ENCODE data around the gene ZMYND19. TPM values are rescaled to one million over a fixed set of nuclear protein-coding genes. Genes with fewer than 3 reads are reported as not detected.
A peak's percentile ranks its signal among the peaks of the same experiment; 100 is the strongest.

Gene ZMYND19
- total and polyA plus RNA-seq, 8 donors = 9.4 to 40.6 (median 25.6) TPM

DNA sequence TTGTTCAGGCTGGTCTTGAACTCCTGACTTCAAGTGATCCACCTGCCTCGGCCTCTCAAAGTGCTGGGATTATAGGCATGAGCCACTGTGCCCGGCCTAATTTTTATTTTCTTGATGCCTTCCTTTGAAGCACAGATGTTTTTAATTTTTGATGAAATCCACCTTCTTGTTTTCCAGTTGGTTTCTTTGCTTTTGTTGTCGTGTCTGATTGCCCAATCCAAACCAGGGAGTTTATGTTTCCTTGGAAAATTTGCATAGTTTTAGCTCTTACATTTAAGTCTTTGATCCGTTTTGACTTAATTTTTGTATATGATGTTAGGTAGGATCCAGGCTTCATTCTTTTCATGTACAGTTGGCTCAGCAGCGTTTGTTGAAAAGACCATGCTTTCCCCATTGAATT, 43.7 kb upstream of the ZMYND19 start:
- Histone ChIP-seq H3K9me3 (no peaks in the 10 kb centered on the region), H3K4me1 (peaks cover 17 to 67% (median 47%) of the 10 kb centered on the region in 4 donors), H3K4me3 (no peak overlapping the region), H3K36me3 (no peaks in the 10 kb centered on the region), H3K27me3 (no peaks in the 10 kb centered on the region), H3K27ac (no peak overlapping the region)
- DNase-seq = no peak
- TF ChIP-seq POLR2AphosphoS5 (IDR thresholded peaks at IDR 0.05) = no peak
- TF ChIP-seq, protein P1, sequence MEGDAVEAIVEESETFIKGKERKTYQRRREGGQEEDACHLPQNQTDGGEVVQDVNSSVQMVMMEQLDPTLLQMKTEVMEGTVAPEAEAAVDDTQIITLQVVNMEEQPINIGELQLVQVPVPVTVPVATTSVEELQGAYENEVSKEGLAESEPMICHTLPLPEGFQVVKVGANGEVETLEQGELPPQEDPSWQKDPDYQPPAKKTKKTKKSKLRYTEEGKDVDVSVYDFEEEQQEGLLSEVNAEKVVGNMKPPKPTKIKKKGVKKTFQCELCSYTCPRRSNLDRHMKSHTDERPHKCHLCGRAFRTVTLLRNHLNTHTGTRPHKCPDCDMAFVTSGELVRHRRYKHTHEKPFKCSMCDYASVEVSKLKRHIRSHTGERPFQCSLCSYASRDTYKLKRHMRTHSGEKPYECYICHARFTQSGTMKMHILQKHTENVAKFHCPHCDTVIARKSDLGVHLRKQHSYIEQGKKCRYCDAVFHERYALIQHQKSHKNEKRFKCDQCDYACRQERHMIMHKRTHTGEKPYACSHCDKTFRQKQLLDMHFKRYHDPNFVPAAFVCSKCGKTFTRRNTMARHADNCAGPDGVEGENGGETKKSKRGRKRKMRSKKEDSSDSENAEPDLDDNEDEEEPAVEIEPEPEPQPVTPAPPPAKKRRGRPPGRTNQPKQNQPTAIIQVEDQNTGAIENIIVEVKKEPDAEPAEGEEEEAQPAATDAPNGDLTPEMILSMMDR (IDR thresholded peaks at IDR 0.05) = no peak
- TF ChIP-seq POLR2A (IDR thresholded peaks at IDR 0.05) = no peak
- TF ChIP-seq EP300 (IDR thresholded peaks at IDR 0.05) = no peak
- 83 to 92% (median 90%) methylated on average over 5 of the region's 5 CpGs for WGBS, 5 donors
- intact Hi-C loops (cut with DNase I; ENCODE audit: low total_unique reads) = no loop called here

DNA sequence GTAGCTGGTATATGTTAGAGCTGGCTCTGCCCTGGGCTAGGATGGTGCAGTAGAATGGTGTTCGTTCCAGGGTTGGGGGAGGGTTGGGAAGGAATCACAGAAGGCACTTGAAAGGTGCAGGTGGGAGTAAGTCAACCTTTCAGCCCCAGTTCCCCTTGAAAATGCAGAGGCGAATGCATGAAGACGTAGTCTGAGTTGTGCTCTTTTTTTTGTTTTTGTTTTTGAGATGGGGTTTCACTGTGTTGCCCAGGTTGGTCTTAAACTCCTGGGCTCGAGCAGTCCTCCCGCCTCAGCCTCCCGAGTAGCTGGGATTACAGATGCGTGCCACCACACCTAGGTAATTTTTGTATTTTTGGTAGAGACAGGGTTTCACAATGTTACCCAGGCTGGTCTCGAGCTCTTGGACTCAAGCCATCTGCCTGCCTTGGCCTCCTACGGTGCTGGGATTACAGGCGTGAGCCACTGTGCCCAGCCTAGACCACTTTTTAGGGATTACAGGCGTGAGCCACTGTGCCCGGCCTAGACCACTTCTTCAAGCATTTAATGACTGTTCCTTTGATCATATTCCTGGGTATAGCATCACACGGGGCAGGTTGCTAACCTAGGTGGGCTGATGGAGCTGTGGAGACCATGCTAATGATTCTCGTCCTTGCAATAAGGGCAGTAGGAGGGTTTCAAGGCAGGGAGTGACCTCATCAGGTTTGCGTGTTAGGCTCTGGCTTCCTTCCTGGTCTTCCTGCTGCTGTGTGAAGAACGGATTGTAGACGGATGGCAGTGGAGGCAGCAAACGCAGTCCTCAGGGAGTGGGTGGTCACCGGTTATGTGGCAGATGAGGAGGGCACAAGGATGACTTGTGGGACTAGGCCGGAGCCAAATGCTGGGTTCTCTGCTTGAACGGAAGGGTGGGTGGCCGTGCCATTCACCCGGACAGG, 42.2 kb upstream of the ZMYND19 start:
- peaks cover 17 to 70% (median 50%) of the 10 kb centered on the region in 4 donors for H3K4me1 ChIP-seq
- TF ChIP-seq POLR2A (IDR thresholded peaks at IDR 0.05) (no peak), POLR2AphosphoS5 (IDR thresholded peaks at IDR 0.05) (no peak), EP300 (IDR thresholded peaks at IDR 0.05) (no peak)
- TF ChIP-seq, protein P1 (IDR thresholded peaks at IDR 0.05) = no peak
- H3K27me3 ChIP-seq = no peaks in the 10 kb centered on the region
- DNase-seq = no peak
- no peaks in the 10 kb centered on the region for H3K36me3 ChIP-seq
- H3K4me3 ChIP-seq = no peak overlapping the region
- intact Hi-C loops (cut with DNase I; ENCODE audit: low total_unique reads) = no loop called here
- H3K9me3 ChIP-seq = no peaks in the 10 kb centered on the region
- WGBS, 5 donors = 71 to 79% (median 76%) methylated on average over 23 of the region's 23 CpGs
- peak overlapping the region in 2 of 5 donors; percentile 20 to 25 for H3K27ac ChIP-seq

DNA sequence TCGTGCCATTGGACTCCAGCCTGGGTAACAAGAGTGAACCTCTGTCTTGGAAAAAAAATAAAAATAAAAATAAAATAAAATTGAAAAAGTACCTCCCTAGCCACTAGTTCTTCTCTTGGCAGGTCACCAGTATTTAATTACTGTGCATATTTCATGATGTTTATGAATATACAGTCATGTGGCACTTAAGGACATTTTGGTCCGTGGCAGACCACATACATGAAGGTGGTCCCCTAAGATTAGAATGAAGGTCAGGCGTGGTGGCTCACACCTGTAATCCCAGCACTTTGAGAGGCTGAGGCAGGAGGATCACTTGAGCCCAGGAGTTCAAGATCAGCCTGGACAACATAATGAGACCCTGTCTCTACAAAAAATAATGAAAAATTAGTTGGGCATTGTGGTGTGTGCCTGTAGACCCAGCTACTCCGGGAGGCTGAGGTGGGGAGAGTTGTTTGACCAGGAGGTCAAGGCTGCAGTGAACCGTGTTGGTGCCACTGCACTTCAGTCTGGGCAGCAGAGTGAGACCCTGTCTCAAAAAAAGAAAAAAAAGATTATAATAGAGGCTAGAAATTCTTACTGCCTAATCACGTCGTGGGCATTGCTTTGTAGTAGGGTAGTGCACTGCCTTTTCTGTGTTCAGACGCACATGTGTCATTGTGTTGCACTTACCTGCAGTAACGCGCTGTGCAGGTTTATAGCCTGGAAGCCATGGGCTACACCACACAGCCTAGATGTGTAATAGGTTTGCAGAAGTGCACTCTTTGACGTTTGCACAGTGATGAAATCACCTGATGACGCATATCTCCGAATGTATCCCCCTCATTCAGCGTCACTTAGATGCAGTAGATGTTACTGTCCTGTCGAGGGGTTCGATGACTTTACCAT, 41.3 kb upstream of the ZMYND19 start:
- H3K9me3 ChIP-seq = no peaks in the 10 kb centered on the region
- H3K27me3 ChIP-seq = no peaks in the 10 kb centered on the region
- TF ChIP-seq EP300 (IDR thresholded peaks at IDR 0.05) (no peak), POLR2A (IDR thresholded peaks at IDR 0.05) (no peak), POLR2AphosphoS5 (IDR thresholded peaks at IDR 0.05) (no peak)
- TF ChIP-seq, protein P1 (IDR thresholded peaks at IDR 0.05) = no peak
- peaks cover 17 to 69% (median 51%) of the 10 kb centered on the region in 4 donors for H3K4me1 ChIP-seq
- H3K4me3 ChIP-seq = no peak overlapping the region
- intact Hi-C loops (cut with DNase I; ENCODE audit: low total_unique reads) = no loop called here
- 85 to 90% (median 89%) methylated on average over 16 of the region's 16 CpGs for WGBS, 5 donors
- DNase-seq = no peak
- H3K27ac ChIP-seq = peak overlapping the region in 1 of 5 donors; percentile 22
- H3K36me3 ChIP-seq = no peaks in the 10 kb centered on the region

DNA sequence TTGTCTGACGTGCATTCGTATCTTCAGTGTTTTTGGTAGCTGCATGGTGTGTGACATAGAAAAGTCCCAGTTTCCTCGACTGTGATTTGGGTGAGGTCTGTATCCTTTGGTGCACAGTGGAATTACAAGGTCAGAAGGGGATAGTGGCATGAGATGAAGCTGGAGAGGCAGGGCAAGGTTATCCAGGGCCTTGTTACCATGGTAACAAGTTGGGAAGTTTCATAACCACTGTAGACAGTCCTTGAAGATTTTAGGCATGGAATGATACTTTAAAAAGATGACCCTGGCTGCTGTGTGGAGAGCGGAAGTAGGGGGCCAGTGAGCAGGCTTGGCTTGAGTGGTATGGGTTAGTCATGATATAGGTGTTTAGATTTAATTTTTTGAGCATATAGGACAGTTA, 40.4 kb upstream of the ZMYND19 start:
- Histone ChIP-seq H3K27ac (peak overlapping the region in 2 of 5 donors; percentile 3 to 50), H3K36me3 (no peaks in the 10 kb centered on the region), H3K9me3 (no peaks in the 10 kb centered on the region), H3K27me3 (no peaks in the 10 kb centered on the region), H3K4me1 (peaks cover 17 to 78% (median 52%) of the 10 kb centered on the region in 4 donors), H3K4me3 (no peak overlapping the region)
- TF ChIP-seq, protein P1 (IDR thresholded peaks at IDR 0.05) = no peak
- TF ChIP-seq EP300 (IDR thresholded peaks at IDR 0.05) = no peak
- no peak for TF ChIP-seq POLR2A (IDR thresholded peaks at IDR 0.05)
- TF ChIP-seq POLR2AphosphoS5 (IDR thresholded peaks at IDR 0.05) = no peak
- no peak for DNase-seq
- WGBS, 5 donors = 49 to 79% (median 70%) methylated on average over 4 of the region's 4 CpGs
- intact Hi-C loops (cut with DNase I; ENCODE audit: low total_unique reads) = no loop called here

Measured in stomach (tissue), 9 donors.